GF-D8 (cell line): ENCODE data around the gene TRIP13.

Experiments
- DNase-seq: peaks from one replicate; lab custom pipeline; 2025; lab: John Stamatoyannopoulos, UW

Gene TRIP13

DNA sequence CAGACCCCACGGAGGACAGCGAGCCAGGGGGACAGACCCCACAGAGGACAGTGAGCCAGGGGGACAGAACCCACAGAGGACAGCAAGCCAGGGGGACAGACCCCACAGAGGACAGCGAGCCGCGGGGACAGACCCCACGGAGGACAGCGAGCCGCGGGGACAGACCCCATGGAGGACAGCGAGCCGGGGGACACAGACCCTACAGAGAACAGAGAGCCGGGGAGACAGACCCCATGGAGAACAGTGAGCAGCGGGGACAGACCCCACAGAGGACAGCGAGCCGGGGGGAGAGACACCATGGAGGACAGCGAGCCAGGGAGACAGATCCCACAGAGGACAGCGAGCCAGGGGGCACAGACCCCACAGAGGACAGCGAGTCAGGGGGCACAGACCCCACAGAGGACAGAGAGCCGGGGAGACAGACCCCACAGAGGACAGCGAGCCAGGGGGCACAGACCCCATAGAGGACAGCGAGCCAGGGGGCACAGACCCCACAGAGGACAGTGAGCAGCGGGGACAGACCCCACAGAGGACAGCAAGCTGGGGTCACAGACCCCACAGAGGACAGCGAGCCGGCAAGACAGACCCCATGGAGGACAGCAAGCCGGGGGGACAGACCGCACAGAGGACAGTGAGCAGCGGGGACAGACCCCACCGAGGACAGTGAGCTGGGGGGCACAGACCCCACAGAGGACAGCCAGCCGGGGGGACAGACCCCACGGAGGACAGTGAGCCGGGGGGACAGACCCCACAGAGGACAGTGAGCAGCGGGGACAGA is 37.5 kb upstream of the TRIP13 start:
- no peak for DNase-seq

- DNase-seq, result no peak
Measured at GRCh38 chr5:855771-856530, 36.7 kb upstream of the TRIP13 start.

GRCh38 chr5:856531-857425 is 35.9 kb upstream of the TRIP13 start:
- no peak for DNase-seq

DNA sequence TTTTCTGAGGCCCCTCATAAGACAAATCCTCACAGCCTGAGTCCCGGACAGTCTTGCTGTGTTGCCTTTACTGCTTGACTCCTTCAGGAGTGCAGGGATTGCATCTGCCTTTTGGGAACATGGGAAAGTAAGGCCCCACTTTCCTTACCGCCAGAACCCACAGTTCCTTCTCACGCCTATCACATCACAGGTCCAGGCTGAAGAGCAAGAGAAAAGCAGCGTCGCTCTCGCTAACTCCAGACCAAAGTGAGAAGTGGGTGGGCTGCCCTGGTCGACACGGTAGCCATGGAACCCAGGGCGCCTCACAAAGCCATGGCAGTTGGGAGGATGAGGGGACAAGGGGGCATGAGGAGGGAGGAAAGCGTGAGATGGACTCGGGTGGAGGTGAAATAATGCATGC is 34.0 kb upstream of the TRIP13 start:
- no peak for DNase-seq

DNA sequence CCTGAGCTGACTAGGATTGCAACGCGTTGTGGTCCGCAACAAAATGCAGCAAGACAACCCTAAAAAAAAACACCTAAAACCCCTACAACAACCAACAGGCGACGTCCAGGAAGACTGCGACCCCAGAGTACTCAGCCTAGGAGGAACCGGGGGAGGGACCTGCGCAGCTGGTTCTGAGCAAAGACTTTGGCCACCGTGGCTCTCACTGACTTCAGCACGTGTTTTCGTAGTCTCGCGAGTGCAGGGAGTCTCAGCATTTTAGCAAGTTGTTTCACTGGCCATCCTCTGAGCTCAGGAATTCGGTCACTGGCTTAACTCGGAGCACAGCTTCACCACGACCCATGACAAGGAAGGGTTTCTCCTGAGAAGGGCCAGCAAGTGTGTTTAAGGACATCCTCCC is 33.3 kb upstream of the TRIP13 start:
- DNase-seq, result no peak

DNA sequence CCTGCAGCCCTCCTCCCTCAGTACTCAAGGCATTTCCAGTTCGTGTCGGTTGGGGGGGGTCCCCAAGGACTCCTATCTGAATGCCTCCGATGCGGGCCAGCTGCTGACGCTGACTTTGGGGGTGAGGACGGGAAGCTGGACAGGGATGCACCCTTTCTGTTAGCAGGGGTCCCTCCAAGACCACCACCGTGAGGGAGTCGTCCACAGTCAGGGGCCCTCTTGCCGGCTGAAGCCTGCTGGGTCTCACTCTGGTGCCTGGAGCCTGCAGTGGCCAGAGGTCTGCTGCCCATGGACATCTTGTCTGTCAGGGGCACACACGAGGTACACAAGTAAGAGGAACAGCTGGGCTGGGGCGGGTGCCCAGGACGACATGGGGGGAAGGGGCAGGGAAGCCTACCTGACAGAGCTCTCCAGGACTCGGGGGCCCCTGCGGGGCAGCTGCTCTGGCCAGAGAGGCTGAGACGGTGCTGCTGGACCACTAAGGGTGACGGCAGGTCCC is 32.8 kb upstream of the TRIP13 start:
- no peak for DNase-seq

GRCh38 chr5:860506-861150 is 32.1 kb upstream of the TRIP13 start:
- DNase-seq, result no peak

DNA sequence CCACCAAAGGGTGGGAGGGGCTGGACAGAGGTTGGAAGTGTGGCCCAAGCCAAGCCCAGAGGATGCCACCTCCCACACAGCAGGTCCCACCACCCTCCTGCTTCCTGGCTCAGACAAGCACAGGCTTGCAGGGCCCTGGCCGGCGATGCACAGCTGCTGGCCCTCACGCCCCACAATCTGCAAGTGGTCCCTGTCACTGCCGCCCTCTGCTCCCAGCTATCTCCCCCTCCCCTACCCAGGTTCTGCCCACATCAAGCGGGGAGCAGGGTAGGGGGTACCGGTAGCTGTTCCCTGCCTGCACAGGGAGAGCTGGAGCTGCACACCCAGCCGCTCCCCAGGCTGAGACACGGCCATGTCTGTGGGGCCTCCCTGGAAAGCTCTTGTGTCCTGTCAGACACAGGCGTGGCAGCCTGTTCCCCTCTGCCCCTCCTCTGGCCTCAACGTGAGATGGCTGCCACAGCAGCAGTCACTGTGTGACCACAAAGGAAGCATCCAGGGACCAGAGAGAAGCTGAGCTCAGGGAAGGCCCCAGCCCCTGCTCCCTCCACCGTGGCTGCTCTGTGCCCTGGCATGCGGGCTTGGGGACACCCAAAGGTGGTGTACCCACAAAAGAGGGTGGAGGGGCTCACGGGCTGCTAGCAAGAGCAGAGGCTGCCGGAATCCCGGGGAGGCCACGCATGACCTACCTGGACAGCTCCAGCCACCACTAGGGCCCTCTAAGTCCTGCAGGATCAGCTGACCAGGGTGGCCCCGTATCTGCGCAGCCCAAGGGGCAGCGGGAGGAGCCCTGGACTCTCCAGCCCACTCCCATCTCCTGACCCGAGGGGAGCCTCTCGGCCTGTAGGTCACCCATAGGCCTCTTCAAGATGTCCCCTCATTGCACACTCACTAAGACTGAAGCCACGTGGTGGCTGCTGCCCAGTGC is 31.0 kb upstream of the TRIP13 start:
- no peak for DNase-seq

DNA sequence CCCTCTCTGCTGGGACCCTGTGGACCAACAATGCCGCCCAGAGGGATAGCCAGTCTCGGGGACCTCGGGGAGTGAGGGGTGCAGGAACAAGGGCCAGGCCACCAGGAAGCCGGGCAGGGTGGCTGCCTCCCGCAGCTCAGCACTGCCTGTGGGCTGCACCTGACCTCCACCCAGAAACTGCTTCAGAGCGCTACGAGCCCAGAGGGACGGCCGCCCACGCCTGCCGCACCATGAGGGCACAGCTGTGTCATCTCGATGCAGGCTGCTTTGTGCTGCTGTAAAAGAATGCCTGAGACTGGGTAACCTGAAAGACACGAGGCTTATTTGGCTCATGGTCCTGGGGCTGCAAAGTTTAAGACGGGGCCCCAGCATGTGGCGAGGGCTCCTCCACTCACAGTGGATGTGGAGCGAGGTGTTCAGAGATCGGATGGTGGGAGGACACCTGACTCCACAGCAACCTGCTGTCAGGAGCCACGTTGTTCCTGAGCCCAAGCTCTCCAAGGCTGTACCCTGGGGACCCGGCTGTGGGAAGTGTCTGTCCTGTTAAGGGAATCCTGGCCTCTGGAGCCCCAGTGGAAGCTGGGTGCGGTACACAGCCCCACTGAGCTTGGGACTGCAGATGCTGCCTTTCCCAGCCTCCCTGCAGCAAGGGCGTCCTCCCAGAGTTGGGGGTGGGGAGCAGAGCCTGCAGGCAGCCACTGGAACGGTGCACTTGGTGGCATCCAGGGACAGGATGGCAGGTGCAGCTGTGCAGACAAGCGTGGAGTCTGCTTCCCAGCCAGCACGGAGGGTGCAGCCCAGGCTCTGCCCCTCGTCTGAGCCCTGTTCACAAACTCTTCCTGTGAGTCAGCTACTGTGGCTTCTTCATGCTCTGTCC is 30.1 kb upstream of the TRIP13 start:
- no peak for DNase-seq

DNA sequence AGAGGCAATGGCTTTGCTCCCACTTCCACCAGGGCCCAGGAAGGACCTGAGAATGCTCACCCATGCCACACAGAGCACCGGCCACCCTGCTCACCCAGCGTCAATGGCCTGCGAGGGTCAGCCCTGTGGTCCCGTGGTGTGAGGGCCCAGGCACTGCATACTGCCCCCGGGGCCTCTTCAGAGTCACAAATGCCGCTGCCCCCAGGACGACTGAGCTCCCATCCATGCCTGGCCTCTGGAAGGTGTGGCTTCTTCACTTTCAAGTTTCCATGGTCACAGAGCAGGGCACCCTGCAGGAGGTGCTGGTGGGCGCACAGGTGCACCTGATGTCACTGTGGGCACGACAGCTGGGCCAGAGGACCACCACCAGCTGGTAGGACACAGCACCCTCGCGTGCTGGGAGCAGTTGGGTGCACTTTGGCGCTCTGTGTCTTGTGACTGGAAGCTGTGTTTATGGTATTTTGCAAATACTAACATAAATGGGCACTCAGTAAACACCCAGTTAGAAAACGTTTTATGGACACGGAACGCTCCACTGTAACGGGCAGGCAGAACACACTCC is 29.4 kb upstream of the TRIP13 start:
- no peak for DNase-seq

GRCh38 chr5:864492-865167 is 28.1 kb upstream of the TRIP13 start:
- no peak for DNase-seq

GRCh38 chr5:865168-865521 is 27.5 kb upstream of the TRIP13 start:
- DNase-seq, result no peak

- no peak for DNase-seq
Measured at GRCh38 chr5:865771-866170, 26.9 kb upstream of the TRIP13 start.

DNA sequence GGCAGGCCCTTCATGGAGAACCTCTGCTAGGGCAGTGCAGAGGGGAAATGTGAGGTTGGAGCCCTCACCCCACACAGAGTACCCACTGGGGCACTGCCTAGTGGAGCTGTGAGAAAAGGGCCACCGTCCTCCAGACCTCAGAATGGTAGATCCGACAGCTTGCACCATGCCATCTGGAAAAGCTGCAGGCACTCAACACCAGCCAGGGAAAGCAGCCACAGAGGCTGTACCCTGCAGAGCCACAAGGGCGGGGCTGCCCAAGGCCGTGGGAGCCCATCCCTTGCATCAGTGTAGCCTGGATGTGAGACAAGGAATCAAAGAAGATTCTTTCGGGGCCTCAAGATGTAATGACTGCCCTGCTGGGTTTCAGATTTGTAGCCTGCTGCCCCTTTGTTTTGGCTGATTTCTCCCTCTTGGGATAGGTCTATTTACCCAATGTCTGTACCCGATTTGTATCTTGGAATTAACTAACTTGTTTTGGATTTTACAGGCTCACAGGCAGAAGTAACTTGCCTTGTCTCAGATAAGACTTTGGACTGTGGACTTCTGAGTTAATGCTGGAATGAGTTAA is 25.3 kb upstream of the TRIP13 start:
- DNase-seq, result no peak

- DNase-seq, result no peak
Measured at GRCh38 chr5:868428-869135, 24.1 kb upstream of the TRIP13 start.

GRCh38 chr5:870956-871355 is 21.7 kb upstream of the TRIP13 start:
- no peak for DNase-seq

DNA sequence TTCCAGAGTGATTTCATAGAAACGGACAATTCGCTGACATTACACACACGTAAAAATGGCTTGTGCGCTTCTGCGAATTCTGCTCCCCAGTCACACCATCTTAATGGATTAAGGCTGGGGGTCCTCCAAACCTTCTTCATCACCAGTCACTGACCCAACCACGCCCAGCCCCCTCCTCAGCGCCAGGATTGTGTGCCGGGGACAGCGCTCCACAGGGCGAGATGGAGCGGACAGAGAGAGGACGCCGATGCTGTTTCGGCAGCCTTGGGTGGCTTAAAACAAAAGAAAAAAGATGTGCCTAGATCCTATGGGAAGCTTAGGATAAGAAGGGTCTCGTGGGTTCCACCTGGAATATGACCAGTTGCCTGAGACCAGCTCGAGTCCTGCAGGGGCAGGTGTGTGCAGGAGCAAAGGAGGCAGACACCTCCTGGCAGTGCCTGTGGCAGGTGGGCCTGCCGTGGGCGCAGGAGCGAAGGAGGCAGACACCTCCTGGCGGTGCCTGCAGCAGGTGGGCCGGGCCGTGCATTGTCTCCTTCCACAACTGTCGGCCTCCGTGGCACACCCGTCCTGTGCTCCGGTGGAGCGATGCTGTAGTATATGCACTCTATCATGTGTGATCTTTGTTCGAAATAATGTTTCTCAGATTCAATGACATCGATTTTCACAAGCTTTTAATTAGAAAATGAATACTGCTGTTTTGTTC is 20.9 kb upstream of the TRIP13 start:
- DNase-seq, result no peak
